GM12878 (cell line): Measurements from ENCODE around the gene DNAJA4. TPM values are rescaled to one million over a fixed set of nuclear protein-coding genes. Genes with fewer than 3 reads are reported as not detected.

Source experiments
- ATAC-seq: fragments of 200-7000 bp; cut with Tn5 transposase; 3 replicates; pipeline ENCODE4 v1.9.1; 2020; ENCODE audit warnings: mild to moderate bottlenecking, moderate library complexity
- BruUV-seq: library from RNA; stranded (reverse); fragments of 400-500 nt; replicated peaks from 2 replicates; lab custom pipeline; 2021; lab: Mats Ljungman, UMichigan
- CTCF ChIA-PET: fragments of 300-600 bp; sonication (Branson Sonifier 250); formaldehyde crosslinking; extraction: SDS; loops from one replicate; lab custom pipeline; 2021; ENCODE audit warnings: inconsistent platforms; lab: Yijun Ruan, JAX
- POLR2A ChIA-PET: fragments of 350-600 bp; formaldehyde crosslinking; extraction: SDS; loops from one replicate; lab custom pipeline; 2021; ENCODE audit warnings: inconsistent platforms; lab: Charles Lee
- RAD21 ChIA-PET: fragments of 300-600 bp; sonication (Branson Sonifier 250); formaldehyde crosslinking; loops from one replicate; lab custom pipeline; 2023; ENCODE audit warnings: antibody characterized with exemption; ENCODE audit not compliant: unreplicated experiment; lab: Charles Lee
- SMC1A ChIA-PET: fragments of 300-600 bp; sonication (Branson Sonifier 250); formaldehyde crosslinking; loops from one replicate; lab custom pipeline; 2023; ENCODE audit not compliant: unreplicated experiment, uncharacterized antibody; lab: Charles Lee
- DNase-seq: peaks from one replicate; pipeline ENCODE4 v3.0.0-alpha.2; 2011; ENCODE audit warnings: low read depth, low spot score
- FAIRE-seq: peaks from 3 replicates; lab custom pipeline; 2011; peaks lifted over from hg19 to GRCh38; lab: Jason Lieb, UNC
- H2AFZ ChIP-seq: 2 replicates; pipeline ENCODE4 v1.6.0; 2011; ENCODE audit warnings: low read depth, low read length, control low read depth; ENCODE audit not compliant: control insufficient read depth
- H3K27ac ChIP-seq: 2 replicates; pipeline ENCODE4 v1.5.1; 2011; ENCODE audit warnings: control low read depth; ENCODE audit not compliant: control insufficient read depth, insufficient read depth
- H3K27me3 ChIP-seq, 2 experiments: replicated peaks in 1 of 2; 2 replicates each; pipeline versions ENCODE4 v1.6.0 to v1.6.1; 2011; ENCODE audit warnings: low read length in 1 of 2; ENCODE audit not compliant: control insufficient read depth in 2 of 2, insufficient read depth in 2 of 2
- H3K36me3 ChIP-seq, 2 experiments: 2 replicates each; pipeline ENCODE4 v1.5.1; 2011; ENCODE audit warnings: low read length in 1 of 2; ENCODE audit not compliant: control insufficient read depth in 2 of 2, insufficient read depth in 2 of 2
- H3K4me1 ChIP-seq: 2 replicates; pipeline ENCODE4 v1.6.1; 2011; ENCODE audit warnings: mild to moderate bottlenecking, low read length, moderate library complexity, mixed read lengths; ENCODE audit not compliant: control insufficient read depth, insufficient read depth
- H3K4me2 ChIP-seq: 2 replicates; pipeline ENCODE4 v1.6.0; 2011; ENCODE audit warnings: control low read depth; ENCODE audit not compliant: control insufficient read depth, insufficient read depth
- H3K4me3 ChIP-seq: fragments of 200-600 bp; sonication (generic); 2 replicates; pipeline ENCODE4 v1.5.1; 2016
- H3K79me2 ChIP-seq: 2 replicates; pipeline ENCODE4 v1.6.0; 2011; ENCODE audit warnings: low read length; ENCODE audit not compliant: control insufficient read depth, insufficient read depth
- H3K9ac ChIP-seq: 2 replicates; pipeline ENCODE4 v1.8.0; 2011; ENCODE audit warnings: low read length, control low read depth, mixed read lengths; ENCODE audit not compliant: control insufficient read depth, insufficient read depth
- H3K9me3 ChIP-seq: replicated peaks from 3 replicates; pipeline ENCODE4 v1.5.1; 2011; ENCODE audit warnings: mild to moderate bottlenecking, low read length; ENCODE audit not compliant: control insufficient read depth, insufficient read depth
- H4K20me1 ChIP-seq: 2 replicates; pipeline ENCODE4 v1.6.0; 2011; ENCODE audit not compliant: control insufficient read depth, insufficient read depth
- GABPA ChIP-seq: IDR thresholded peaks from 2 replicates; pipeline ENCODE4 v1.6.1; 2014; ENCODE audit warnings: antibody characterized with exemption, low read depth, mild to moderate bottlenecking, inconsistent platforms
- IKZF1 ChIP-seq: fragments of 450-650 bp; conservative IDR thresholded peaks from 2 replicates; pipeline ENCODE4 v1.6.1; 2017; ENCODE audit warnings: antibody characterized with exemption, mild to moderate bottlenecking
- MEF2A ChIP-seq: IDR thresholded peaks from 2 replicates; pipeline ENCODE4 v1.6.1; 2011; ENCODE audit warnings: low read depth, mild to moderate bottlenecking, low read length, moderate library complexity; ENCODE audit not compliant: insufficient read depth
- MYC ChIP-seq: IDR thresholded peaks from 2 replicates; pipeline ENCODE4 v1.6.1; 2011; ENCODE audit warnings: mild to moderate bottlenecking, low read length, moderate library complexity, inconsistent platforms; ENCODE audit not compliant: insufficient read depth, insufficient replicate concordance, insufficient read length, severe bottlenecking
- SREBF1 ChIP-seq: IDR thresholded peaks from 2 replicates; pipeline ENCODE4 v1.6.1; 2012; ENCODE audit warnings: mild to moderate bottlenecking, low read length
- SREBF2 ChIP-seq: IDR thresholded peaks from 2 replicates; pipeline ENCODE4 v1.6.1; 2012; ENCODE audit warnings: mild to moderate bottlenecking, low read length
- ZZZ3 ChIP-seq: IDR thresholded peaks from 2 replicates; pipeline ENCODE4 v1.6.1; 2011; ENCODE audit warnings: low read depth; ENCODE audit not compliant: control insufficient read depth, insufficient read length
- WGBS: methylation state at CpG from one replicate; pipeline ENCODE4 v1.1.6; 2016; ENCODE audit warnings: low lambda C conversion rate; ENCODE audit not compliant: insufficient replicate concordance, insufficient coverage; ENCODE audit errors: missing lambda C conversion rate; 5-methylcytosine and 5-hydroxymethylcytosine counted together
- in situ Hi-C: fragments of 300-500 bp; cut with MboI; formaldehyde crosslinking; loops from 9 replicates; pipeline ENCODE4 v1.14.3; 2018; ENCODE audit warnings: mixed read lengths
- intact Hi-C: fragments of 100-400 bp; cut with micrococcal nuclease; formaldehyde crosslinking; loops from one replicate; pipeline ENCODE4 v1.14.2; 2022; ENCODE audit not compliant: unreplicated experiment
- polyA plus RNA-seq, 11 experiments: library from polyadenylated mRNA; depleted of rRNA in 4 of 11; unstranded in 6 of 11; stranded (reverse) in 5 of 11; fragments of >200 nt; fragmentation: Nextera tagmentation in 4 of 11; fragmentation: Illumina TruSeq in 1 of 11; extraction: Ambion mirVana in 4 of 11; extraction: Trizol in 1 of 11; gene quantifications; 1 replicate in 1 of 11; 2 replicates in 10 of 11; pipeline versions ENCODE4 v1.2.1 to v1.2.3, GENCODE V29; 2011 to 2016; ENCODE audit warnings: inconsistent platforms in 2 of 11, missing spikeins in 2 of 11, low read depth in 1 of 11
- total RNA-seq, 4 experiments: library from RNA; depleted of rRNA in 3 of 4; stranded (reverse); fragments of >200 nt in 3 of 4; fragmentation: Illumina TruSeq in 1 of 4; extraction: Trizol in 1 of 4; gene quantifications; 2 replicates each; pipeline versions ENCODE4 v1.2.1 to v1.2.3, GENCODE V29; 2013 to 2021
- TF ChIP-seq, protein P1 (sequence below): fragments of 450-650 bp; IDR thresholded peaks from 2 replicates; pipeline ENCODE4 v1.6.1; 2016; ENCODE audit warnings: mild to moderate bottlenecking
- TF ChIP-seq, protein P2 (sequence below): fragments of 450-650 bp; formaldehyde crosslinking; IDR thresholded peaks from 2 replicates; pipeline ENCODE4 v1.4.0; 2020; ENCODE audit warnings: mild to moderate bottlenecking, moderate library complexity
- TF ChIP-seq, protein P3 (sequence below): fragments of 450-650 bp; IDR thresholded peaks from 2 replicates; pipeline ENCODE4 v1.6.1; 2017; ENCODE audit warnings: antibody characterized with exemption, mild to moderate bottlenecking, moderate library complexity

Gene DNAJA4
- total and polyA plus RNA-seq, 10 of the 15 experiments (the other 5 are each of a cell fraction or from before 2014, with no cell fraction given), result 0.01 to 10.4 (median 4.1) TPM

DNA sequence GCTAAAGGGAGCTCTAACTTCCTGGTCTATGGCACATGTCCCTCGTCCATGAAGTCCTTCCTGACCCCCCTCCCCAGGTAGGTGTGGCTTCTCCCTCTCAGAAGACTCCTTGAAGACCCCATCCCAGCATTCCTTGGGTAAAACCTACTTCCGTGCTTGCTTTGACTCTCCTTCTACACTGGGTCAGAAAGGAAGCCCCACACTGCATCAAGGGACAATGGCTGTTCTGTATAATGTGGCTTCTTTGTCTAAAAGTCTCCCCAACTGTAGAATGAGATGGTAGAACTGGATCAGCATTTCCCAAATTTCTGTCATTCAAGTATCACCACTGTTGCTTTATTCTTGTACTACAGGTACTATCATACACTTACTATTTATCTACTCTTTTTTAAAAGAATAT is 3.9 kb upstream of the DNAJA4 start:
- DNase-seq, result no peak
- SMC1A ChIA-PET, result interaction anchor here (0.8 kb wide), 1 partner anchor 141 kb away, joined by 3 read pairs; no protein-coding TSS in a partner anchor
- TF ChIP-seq IKZF1 (no peak), SREBF1 (no peak), MEF2A (no peak), GABPA (no peak), SREBF2 (no peak), MYC (no peak)
- TF ChIP-seq, protein P1, sequence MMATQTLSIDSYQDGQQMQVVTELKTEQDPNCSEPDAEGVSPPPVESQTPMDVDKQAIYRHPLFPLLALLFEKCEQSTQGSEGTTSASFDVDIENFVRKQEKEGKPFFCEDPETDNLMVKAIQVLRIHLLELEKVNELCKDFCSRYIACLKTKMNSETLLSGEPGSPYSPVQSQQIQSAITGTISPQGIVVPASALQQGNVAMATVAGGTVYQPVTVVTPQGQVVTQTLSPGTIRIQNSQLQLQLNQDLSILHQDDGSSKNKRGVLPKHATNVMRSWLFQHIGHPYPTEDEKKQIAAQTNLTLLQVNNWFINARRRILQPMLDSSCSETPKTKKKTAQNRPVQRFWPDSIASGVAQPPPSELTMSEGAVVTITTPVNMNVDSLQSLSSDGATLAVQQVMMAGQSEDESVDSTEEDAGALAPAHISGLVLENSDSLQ, result no peak
- no TSS peak for BruUV-seq
- CTCF ChIA-PET, result interaction anchor here (0.8 kb wide), 1 partner anchor 162 kb away, joined by 3 read pairs; no protein-coding TSS in a partner anchor
- POLR2A ChIA-PET, result no interaction called here
- ATAC-seq, result no peak
- Histone ChIP-seq H3K79me2 (no peaks in the 10 kb centered on the region), H3K4me1 (no peaks in the 10 kb centered on the region), H3K27me3 (no peaks in the 10 kb centered on the region), H3K9ac (no peak overlapping the region), H3K27ac (no peak overlapping the region), H4K20me1 (no peaks in the 10 kb centered on the region), H3K36me3 (no peaks in the 10 kb centered on the region), H3K4me2 (no peak overlapping the region), H3K4me3 (no peak overlapping the region), H3K9me3 (no peaks in the 10 kb centered on the region), H2AFZ (no peak overlapping the region)
- in situ Hi-C loops, result no loop called here
- no peak for FAIRE-seq
- intact Hi-C loops, result no loop called here
- RAD21 ChIA-PET, result no interaction called here
- WGBS, result 19% methylated on average over 2 of the region's 2 CpGs

DNA sequence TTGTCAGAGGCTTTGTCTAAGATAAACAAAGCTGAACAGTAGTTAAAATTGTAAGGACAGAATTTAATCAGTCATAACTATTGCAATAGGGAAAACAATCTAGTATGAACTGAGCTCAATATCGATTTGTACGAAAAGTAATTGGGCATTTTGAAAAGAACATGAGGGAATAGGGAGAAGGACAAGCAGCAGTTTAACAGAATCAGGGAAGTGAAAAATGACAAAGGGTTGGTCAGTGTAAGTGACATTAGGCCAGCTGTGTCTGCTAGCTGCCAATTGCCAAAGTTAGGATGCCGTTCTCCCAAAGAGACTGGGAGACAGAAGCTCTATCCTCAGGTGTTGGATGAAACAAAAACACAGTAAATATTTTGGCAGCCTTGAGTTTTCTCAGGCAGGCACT is 3.3 kb upstream of the DNAJA4 start:
- CTCF ChIA-PET, result interaction anchor here (0.8 kb wide), 1 partner anchor 162 kb away, joined by 3 read pairs; no protein-coding TSS in a partner anchor
- in situ Hi-C loops (no loop called here), intact Hi-C loops (no loop called here)
- no TSS peak for BruUV-seq
- Histone ChIP-seq H3K9ac (no peak overlapping the region), H3K36me3 (no peaks in the 10 kb centered on the region), H3K4me2 (no peak overlapping the region), H3K4me3 (no peak overlapping the region), H3K27ac (no peak overlapping the region), H3K79me2 (no peaks in the 10 kb centered on the region), H2AFZ (no peak overlapping the region), H4K20me1 (no peaks in the 10 kb centered on the region), H3K27me3 (no peaks in the 10 kb centered on the region), H3K4me1 (no peaks in the 10 kb centered on the region), H3K9me3 (no peaks in the 10 kb centered on the region)
- POLR2A ChIA-PET, result no interaction called here
- 90% methylated on average over 3 of the region's 3 CpGs for WGBS
- no peak for ATAC-seq
- RAD21 ChIA-PET, result interaction anchor here (0.6 kb wide), 1 partner anchor 352 kb away, joined by 4 read pairs; no protein-coding TSS in a partner anchor
- DNase-seq, result no peak
- no peak for FAIRE-seq
- SMC1A ChIA-PET, result interaction anchor here (0.8 kb wide), 1 partner anchor 141 kb away, joined by 3 read pairs; no protein-coding TSS in a partner anchor
- TF ChIP-seq, protein P2, sequence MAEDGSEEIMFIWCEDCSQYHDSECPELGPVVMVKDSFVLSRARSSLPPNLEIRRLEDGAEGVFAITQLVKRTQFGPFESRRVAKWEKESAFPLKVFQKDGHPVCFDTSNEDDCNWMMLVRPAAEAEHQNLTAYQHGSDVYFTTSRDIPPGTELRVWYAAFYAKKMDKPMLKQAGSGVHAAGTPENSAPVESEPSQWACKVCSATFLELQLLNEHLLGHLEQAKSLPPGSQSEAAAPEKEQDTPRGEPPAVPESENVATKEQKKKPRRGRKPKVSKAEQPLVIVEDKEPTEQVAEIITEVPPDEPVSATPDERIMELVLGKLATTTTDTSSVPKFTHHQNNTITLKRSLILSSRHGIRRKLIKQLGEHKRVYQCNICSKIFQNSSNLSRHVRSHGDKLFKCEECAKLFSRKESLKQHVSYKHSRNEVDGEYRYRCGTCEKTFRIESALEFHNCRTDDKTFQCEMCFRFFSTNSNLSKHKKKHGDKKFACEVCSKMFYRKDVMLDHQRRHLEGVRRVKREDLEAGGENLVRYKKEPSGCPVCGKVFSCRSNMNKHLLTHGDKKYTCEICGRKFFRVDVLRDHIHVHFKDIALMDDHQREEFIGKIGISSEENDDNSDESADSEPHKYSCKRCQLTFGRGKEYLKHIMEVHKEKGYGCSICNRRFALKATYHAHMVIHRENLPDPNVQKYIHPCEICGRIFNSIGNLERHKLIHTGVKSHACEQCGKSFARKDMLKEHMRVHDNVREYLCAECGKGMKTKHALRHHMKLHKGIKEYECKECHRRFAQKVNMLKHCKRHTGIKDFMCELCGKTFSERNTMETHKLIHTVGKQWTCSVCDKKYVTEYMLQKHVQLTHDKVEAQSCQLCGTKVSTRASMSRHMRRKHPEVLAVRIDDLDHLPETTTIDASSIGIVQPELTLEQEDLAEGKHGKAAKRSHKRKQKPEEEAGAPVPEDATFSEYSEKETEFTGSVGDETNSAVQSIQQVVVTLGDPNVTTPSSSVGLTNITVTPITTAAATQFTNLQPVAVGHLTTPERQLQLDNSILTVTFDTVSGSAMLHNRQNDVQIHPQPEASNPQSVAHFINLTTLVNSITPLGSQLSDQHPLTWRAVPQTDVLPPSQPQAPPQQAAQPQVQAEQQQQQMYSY (CRISPR knock-in tag), result no peak
- no peak for TF ChIP-seq ZZZ3
- TF ChIP-seq, protein P3, sequence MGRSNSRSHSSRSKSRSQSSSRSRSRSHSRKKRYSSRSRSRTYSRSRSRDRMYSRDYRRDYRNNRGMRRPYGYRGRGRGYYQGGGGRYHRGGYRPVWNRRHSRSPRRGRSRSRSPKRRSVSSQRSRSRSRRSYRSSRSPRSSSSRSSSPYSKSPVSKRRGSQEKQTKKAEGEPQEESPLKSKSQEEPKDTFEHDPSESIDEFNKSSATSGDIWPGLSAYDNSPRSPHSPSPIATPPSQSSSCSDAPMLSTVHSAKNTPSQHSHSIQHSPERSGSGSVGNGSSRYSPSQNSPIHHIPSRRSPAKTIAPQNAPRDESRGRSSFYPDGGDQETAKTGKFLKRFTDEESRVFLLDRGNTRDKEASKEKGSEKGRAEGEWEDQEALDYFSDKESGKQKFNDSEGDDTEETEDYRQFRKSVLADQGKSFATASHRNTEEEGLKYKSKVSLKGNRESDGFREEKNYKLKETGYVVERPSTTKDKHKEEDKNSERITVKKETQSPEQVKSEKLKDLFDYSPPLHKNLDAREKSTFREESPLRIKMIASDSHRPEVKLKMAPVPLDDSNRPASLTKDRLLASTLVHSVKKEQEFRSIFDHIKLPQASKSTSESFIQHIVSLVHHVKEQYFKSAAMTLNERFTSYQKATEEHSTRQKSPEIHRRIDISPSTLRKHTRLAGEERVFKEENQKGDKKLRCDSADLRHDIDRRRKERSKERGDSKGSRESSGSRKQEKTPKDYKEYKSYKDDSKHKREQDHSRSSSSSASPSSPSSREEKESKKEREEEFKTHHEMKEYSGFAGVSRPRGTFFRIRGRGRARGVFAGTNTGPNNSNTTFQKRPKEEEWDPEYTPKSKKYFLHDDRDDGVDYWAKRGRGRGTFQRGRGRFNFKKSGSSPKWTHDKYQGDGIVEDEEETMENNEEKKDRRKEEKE, result no peak
